MM.1S (cell line): ENCODE data around the gene SCT.

Source experiments
- DNase-seq: peaks from one replicate; pipeline ENCODE4 v3.0.0-alpha.2; 2015
- H2AFZ ChIP-seq: fragments of 300-600 bp; sonication (generic); 2 replicates; pipeline ENCODE4 v1.6.0; 2016; ENCODE audit warnings: antibody characterized with exemption, low read length
- H3F3A ChIP-seq: fragments of 300-600 bp; sonication (generic); 2 replicates; pipeline ENCODE4 v1.6.1; 2016; ENCODE audit warnings: mild to moderate bottlenecking, antibody characterized with exemption, low read length, moderate library complexity, mixed read lengths; ENCODE audit not compliant: insufficient read depth
- H3K27ac ChIP-seq: fragments of 300-600 bp; sonication (generic); 2 replicates; pipeline ENCODE4 v1.5.1; 2016; ENCODE audit warnings: mild to moderate bottlenecking, low read length
- H3K27me3 ChIP-seq: fragments of 300-600 bp; sonication (generic); replicated peaks from 2 replicates; pipeline ENCODE4 v1.6.0; 2016; ENCODE audit warnings: low read length; ENCODE audit not compliant: insufficient read depth
- H3K36me3 ChIP-seq: fragments of 300-600 bp; sonication (generic); replicated peaks from 2 replicates; pipeline ENCODE4 v1.6.1; 2016; ENCODE audit warnings: mild to moderate bottlenecking, low read length, mixed read lengths; ENCODE audit not compliant: insufficient read depth
- H3K4me1 ChIP-seq: fragments of 300-600 bp; sonication (generic); 2 replicates; pipeline ENCODE4 v1.6.1; 2016; ENCODE audit warnings: low read length, mixed read lengths
- H3K4me2 ChIP-seq: fragments of 300-600 bp; sonication (generic); 2 replicates; pipeline ENCODE4 v1.6.0; 2016; ENCODE audit warnings: low read depth, low read length
- H3K4me3 ChIP-seq: fragments of 300-600 bp; sonication (generic); 2 replicates; pipeline ENCODE4 v1.5.1; 2016; ENCODE audit warnings: low read length, mixed read lengths
- H3K79me2 ChIP-seq: fragments of 300-600 bp; sonication (generic); 2 replicates; pipeline ENCODE4 v1.6.1; 2016; ENCODE audit warnings: mixed run types, low read length, mixed read lengths
- H3K9ac ChIP-seq: fragments of 300-600 bp; sonication (generic); 2 replicates; pipeline ENCODE4 v1.6.1; 2016; ENCODE audit warnings: low read length, mixed read lengths
- H3K9me2 ChIP-seq: fragments of 300-600 bp; sonication (generic); replicated peaks from 2 replicates; pipeline ENCODE4 v1.6.1; 2016; ENCODE audit warnings: mild to moderate bottlenecking, low read length, mixed read lengths; ENCODE audit not compliant: insufficient read depth
- H3K9me3 ChIP-seq: fragments of 300-600 bp; sonication (generic); replicated peaks from 2 replicates; pipeline ENCODE4 v1.6.1; 2016; ENCODE audit warnings: mild to moderate bottlenecking, low read length, mixed read lengths; ENCODE audit not compliant: insufficient read depth
- H4K20me1 ChIP-seq: fragments of 300-600 bp; sonication (generic); 2 replicates; pipeline ENCODE4 v1.6.1; 2016; ENCODE audit warnings: mild to moderate bottlenecking, low read length, moderate library complexity, mixed read lengths; ENCODE audit not compliant: insufficient read depth
- EZH2 ChIP-seq: fragments of 300-600 bp; sonication (generic); optimal IDR thresholded peaks from 2 replicates; pipeline ENCODE3; 2017; ENCODE audit warnings: low read depth, mild to moderate bottlenecking, antibody characterized with exemption, low read length, mixed read lengths
- EZH2phosphoT487 ChIP-seq: fragments of 300-600 bp; sonication (generic); IDR thresholded peaks from 2 replicates; pipeline ENCODE4 v1.6.1; 2018; ENCODE audit warnings: antibody characterized with exemption, low read length
- TF ChIP-seq, protein P1 (sequence below): fragments of 300-600 bp; sonication (generic); IDR thresholded peaks from 2 replicates; pipeline ENCODE4 v1.5.1; 2016; ENCODE audit warnings: antibody characterized with exemption, low read length, mixed read lengths

Gene SCT

GRCh38 chr11:605286-606129, 21.5 kb downstream of the SCT start:
- no peak overlapping the region for H3K9ac ChIP-seq

GRCh38 chr11:603154-603553, 23.8 kb downstream of the SCT start:
- H2AFZ ChIP-seq, result no peak overlapping the region
- H3K36me3 ChIP-seq, result peaks cover 20% of the 10 kb centered on the region; the same call in 1 of the 2 replicates
- H3K4me1 ChIP-seq, result no peaks in the 10 kb centered on the region
- no peak overlapping the region for H3K4me3 ChIP-seq
- H3F3A ChIP-seq, result no peaks in the 10 kb centered on the region
- no peak overlapping the region for H3K27ac ChIP-seq
- no peaks in the 10 kb centered on the region for H3K9me2 ChIP-seq
- no peak for DNase-seq
- H3K79me2 ChIP-seq, result peaks cover 32% of the 10 kb centered on the region
- no peaks in the 10 kb centered on the region for H3K9me3 ChIP-seq
- H3K9ac ChIP-seq, result no peak overlapping the region
- H3K4me2 ChIP-seq, result no peak overlapping the region
- no peaks in the 10 kb centered on the region for H3K27me3 ChIP-seq
- TF ChIP-seq EZH2, result no peak
- no peak for TF ChIP-seq EZH2phosphoT487
- TF ChIP-seq, protein P1, sequence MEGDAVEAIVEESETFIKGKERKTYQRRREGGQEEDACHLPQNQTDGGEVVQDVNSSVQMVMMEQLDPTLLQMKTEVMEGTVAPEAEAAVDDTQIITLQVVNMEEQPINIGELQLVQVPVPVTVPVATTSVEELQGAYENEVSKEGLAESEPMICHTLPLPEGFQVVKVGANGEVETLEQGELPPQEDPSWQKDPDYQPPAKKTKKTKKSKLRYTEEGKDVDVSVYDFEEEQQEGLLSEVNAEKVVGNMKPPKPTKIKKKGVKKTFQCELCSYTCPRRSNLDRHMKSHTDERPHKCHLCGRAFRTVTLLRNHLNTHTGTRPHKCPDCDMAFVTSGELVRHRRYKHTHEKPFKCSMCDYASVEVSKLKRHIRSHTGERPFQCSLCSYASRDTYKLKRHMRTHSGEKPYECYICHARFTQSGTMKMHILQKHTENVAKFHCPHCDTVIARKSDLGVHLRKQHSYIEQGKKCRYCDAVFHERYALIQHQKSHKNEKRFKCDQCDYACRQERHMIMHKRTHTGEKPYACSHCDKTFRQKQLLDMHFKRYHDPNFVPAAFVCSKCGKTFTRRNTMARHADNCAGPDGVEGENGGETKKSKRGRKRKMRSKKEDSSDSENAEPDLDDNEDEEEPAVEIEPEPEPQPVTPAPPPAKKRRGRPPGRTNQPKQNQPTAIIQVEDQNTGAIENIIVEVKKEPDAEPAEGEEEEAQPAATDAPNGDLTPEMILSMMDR, result no peak
- H4K20me1 ChIP-seq, result no peaks in the 10 kb centered on the region

More at GRCh38 chr11:605286-606129, 21.5 kb downstream of the SCT start:
- no peak for DNase-seq
- H3K36me3 ChIP-seq, result peaks cover 15% of the 10 kb centered on the region; the same call in 1 of the 2 replicates
- H3K9me3 ChIP-seq, result no peaks in the 10 kb centered on the region
- peaks cover 25% of the 10 kb centered on the region for H3K79me2 ChIP-seq
- H2AFZ ChIP-seq, result no peak overlapping the region
- H3K4me3 ChIP-seq, result no peak overlapping the region
- TF ChIP-seq, protein P1, result no peak
- TF ChIP-seq EZH2, result no peak
- TF ChIP-seq EZH2phosphoT487, result no peak
- H3K4me2 ChIP-seq, result no peak overlapping the region
- H3K27ac ChIP-seq, result no peak overlapping the region
- no peaks in the 10 kb centered on the region for H3K4me1 ChIP-seq
- no peaks in the 10 kb centered on the region for H3F3A ChIP-seq
- no peaks in the 10 kb centered on the region for H4K20me1 ChIP-seq
- H3K27me3 ChIP-seq, result no peaks in the 10 kb centered on the region
- H3K9me2 ChIP-seq, result no peaks in the 10 kb centered on the region

GRCh38 chr11:601573-602245, 25.3 kb downstream of the SCT start:
- H3K9me3 ChIP-seq, result no peaks in the 10 kb centered on the region
- H3K36me3 ChIP-seq, result peaks cover 17% of the 10 kb centered on the region
- H3F3A ChIP-seq, result no peaks in the 10 kb centered on the region
- H3K9me2 ChIP-seq, result no peaks in the 10 kb centered on the region
- TF ChIP-seq, protein P1, result no peak
- TF ChIP-seq EZH2phosphoT487 (no peak), EZH2 (no peak)
- no peak overlapping the region for H3K4me2 ChIP-seq
- H3K4me1 ChIP-seq, result no peaks in the 10 kb centered on the region
- H3K27me3 ChIP-seq, result no peaks in the 10 kb centered on the region
- no peaks in the 10 kb centered on the region for H4K20me1 ChIP-seq
- DNase-seq, result no peak
- H3K27ac ChIP-seq, result no peak overlapping the region
- H2AFZ ChIP-seq, result no peak overlapping the region
- H3K79me2 ChIP-seq, result peaks cover 41% of the 10 kb centered on the region
- H3K4me3 ChIP-seq, result no peak overlapping the region
- H3K9ac ChIP-seq, result no peak overlapping the region
